ENCODE results near the gene RANBP10. TPM values are rescaled to one million over a fixed set of nuclear protein-coding genes. Genes with fewer than 3 reads are reported as not detected.

RANBP10 gene
- total and polyA plus RNA-seq, 9 of the 15 experiments (the other 6 are each of a cell fraction or from before 2014, with no cell fraction given): 0.61 to 19.3 (median 5.9) TPM

- 81% methylated on average over 3 of the region's 3 CpGs for WGBS (ENCODE audit: insufficient coverage, low coverage, missing lambda C conversion rate)
- TF ChIP-seq STAT5B (CRISPR knock-in tag; IDR thresholded peaks at IDR 0.05) (no peak), ZKSCAN3 (CRISPR knock-in tag; IDR thresholded peaks at IDR 0.05) (no peak), OTX1 (CRISPR knock-in tag; IDR thresholded peaks at IDR 0.05) (no peak), RFX5 (IDR thresholded peaks at IDR 0.05; ENCODE audit: low read depth, low read length) (no peak), RERE (CRISPR knock-in tag; IDR thresholded peaks at IDR 0.05; ENCODE audit: borderline replicate concordance) (no peak), EP400 (IDR thresholded peaks at IDR 0.05) (no peak), RBFOX2 (IDR thresholded peaks at IDR 0.05; ENCODE audit: low read depth, low read length) (no peak), HDAC6 (IDR thresholded peaks at IDR 0.05; ENCODE audit: low read depth, low read length) (no peak), AFF1 (IDR thresholded peaks at IDR 0.05; ENCODE audit: low read depth in 1 of 2, partially characterized antibody in 2 of 2) (no peak), HMGN3 (IDR thresholded peaks at IDR 0.05; ENCODE audit: borderline replicate concordance, extremely low read depth, insufficient read length, low read depth, low read length) (no peak)
- ATAC-seq: no peak
- DNase-seq (ENCODE audit: extremely low read depth in 1 of 4, low spot score in 3 of 4): no peak
- BruUV-seq (replicated peaks): no TSS peak
- H3K9me3 ChIP-seq (replicated peaks; ENCODE audit: control insufficient read depth, insufficient read depth, low read depth, low read length): no peaks in the 10 kb centered on the region
- no peaks in the 10 kb centered on the region for H3K79me2 ChIP-seq (ENCODE audit: control insufficient read depth, insufficient read depth, low read length)
- peaks cover 14% of the 10 kb centered on the region; the same call in 2 of the 3 replicates for H3K36me3 ChIP-seq (ENCODE audit: control insufficient read depth, insufficient read depth, low read length)
- FAIRE-seq: no peak
- H3K27ac ChIP-seq (ENCODE audit: extremely low read depth, low read depth, low read length): no peak overlapping the region
- ChIA-PET POLR2A (interaction anchor here (0.7 kb wide), 1 partner anchor 11 kb away, joined by 3 read pairs; no protein-coding TSS in a partner anchor), CTCF (ENCODE audit: low intra/inter-chr PET ratio) (no interaction called here)
- no peak overlapping the region for H2AFZ ChIP-seq (ENCODE audit: low read depth, low read length)
- H4K20me1 ChIP-seq (replicated peaks; ENCODE audit: control insufficient read depth, insufficient read depth, low read length): no peaks in the 10 kb centered on the region
- no peak overlapping the region for H3K4me2 ChIP-seq (ENCODE audit: insufficient read depth, low read length)
- no peaks in the 10 kb centered on the region for H3K4me1 ChIP-seq (replicated peaks in 1 of 2; ENCODE audit: control insufficient read depth in 2 of 2, insufficient read depth in 2 of 2, low read length in 2 of 2)
- H3K9me1 ChIP-seq (ENCODE audit: control insufficient read depth, insufficient read depth, low read length): no peaks in the 10 kb centered on the region
- intact Hi-C loops (cut with micrococcal nuclease): no loop called here
- H3K9ac ChIP-seq (ENCODE audit: insufficient read depth in 1 of 2, low read depth in 2 of 2, low read length in 2 of 2): peak overlapping the region in 1 of 2 experiments; percentile 64; a peak in 2 of 4 replicates
- H3K27me3 ChIP-seq (ENCODE audit: control insufficient read depth in 2 of 2, insufficient read depth in 2 of 2, low read length in 2 of 2): no peaks in the 10 kb centered on the region
- in situ Hi-C loops (cut with MboI): no loop called here
- no peak overlapping the region for H3K4me3 ChIP-seq
Observed at GRCh38 chr16:67748834-67749233, 57.5 kb downstream of the RANBP10 start.
